HepG2 (cell line): Measurements from ENCODE around the gene MYORG. TPM values are rescaled to one million over a fixed set of nuclear protein-coding genes. Genes with fewer than 3 reads are reported as not detected.
A peak's percentile ranks its signal among the peaks of the same experiment; 100 is the strongest.

Experiments
- ARID4A ChIP-seq: sonication (generic); formaldehyde crosslinking; IDR thresholded peaks from 2 replicates; pipeline ENCODE4 v1.5.0; 2020; ENCODE audit warnings: mild to moderate bottlenecking, missing genetic modification reagents, borderline replicate concordance
- CEBPZ ChIP-seq: IDR thresholded peaks from 2 replicates; pipeline ENCODE4 v1.6.1; 2012; ENCODE audit warnings: low read length, improper control_type of control experiment
- FIP1L1 ChIP-seq: fragments of 200-400 bp; formaldehyde crosslinking; IDR thresholded peaks from 2 replicates; pipeline ENCODE4 v1.6.1; 2018; ENCODE audit warnings: low read depth, mild to moderate bottlenecking, low read length, moderate library complexity, borderline replicate concordance; ENCODE audit not compliant: insufficient read depth
- HDAC2 ChIP-seq: sonication (generic); formaldehyde crosslinking; IDR thresholded peaks from 2 replicates; pipeline ENCODE4 v1.4.0; 2020; ENCODE audit warnings: missing genetic modification reagents
- HOXA7 ChIP-seq: sonication (generic); formaldehyde crosslinking; IDR thresholded peaks from 2 replicates; pipeline ENCODE4 v1.8.1; 2022; ENCODE audit warnings: mild to moderate bottlenecking, missing genetic modification reagents, moderate library complexity
- ISX ChIP-seq: sonication (generic); formaldehyde crosslinking; conservative IDR thresholded peaks from 2 replicates; pipeline ENCODE4 v1.5.0; 2020; ENCODE audit warnings: missing genetic modification reagents
- ZNF333 ChIP-seq: sonication (generic); formaldehyde crosslinking; IDR thresholded peaks from 2 replicates; pipeline ENCODE4 v1.4.0; 2020; ENCODE audit warnings: mild to moderate bottlenecking, missing genetic modification reagents, borderline replicate concordance
- ZNF382 ChIP-seq: sonication (generic); formaldehyde crosslinking; IDR thresholded peaks from 2 replicates; pipeline ENCODE4 v1.5.0; 2020; ENCODE audit warnings: missing genetic modification reagents, mild to moderate bottlenecking, borderline replicate concordance
- polyA plus RNA-seq, 8 experiments: library from polyadenylated mRNA; depleted of rRNA in 3 of 8; stranded (reverse) in 7 of 8; unstranded in 1 of 8; fragments of >200 nt; fragmentation: Illumina TruSeq in 4 of 8; extraction: Trizol in 4 of 8; gene quantifications; 2 replicates each; pipeline versions ENCODE4 v1.2.1 to v1.2.3, GENCODE V29; 2011 to 2016; ENCODE audit warnings: low read depth in 4 of 8, missing spikeins in 1 of 8, mixed read lengths in 1 of 8; ENCODE audit not compliant: insufficient read depth in 1 of 8
- total RNA-seq, 5 experiments: library from RNA; depleted of rRNA; stranded (reverse); fragments of >200 nt; fragmentation: Illumina TruSeq; extraction: Trizol; gene quantifications; 2 replicates each; pipeline ENCODE4 v1.2.3, GENCODE V29; 2016; ENCODE audit warnings: low read depth in 1 of 5
- TF ChIP-seq, protein P1 (sequence below): sonication (generic); formaldehyde crosslinking; IDR thresholded peaks from 2 replicates; pipeline ENCODE4 v1.5.1; 2020; ENCODE audit warnings: mild to moderate bottlenecking, missing genetic modification reagents, borderline replicate concordance
- TF ChIP-seq, protein P2 (sequence below): sonication (generic); formaldehyde crosslinking; IDR thresholded peaks from 2 replicates; pipeline ENCODE4 v1.8.0; 2022; ENCODE audit warnings: mild to moderate bottlenecking, missing genetic modification reagents, moderate library complexity

MYORG gene
- total and polyA plus RNA-seq, 2 of the 13 experiments (the other 11 are each of a cell fraction or from before 2014, with no cell fraction given): 11.1 to 22.4 TPM

- TF ChIP-seq, protein P1, sequence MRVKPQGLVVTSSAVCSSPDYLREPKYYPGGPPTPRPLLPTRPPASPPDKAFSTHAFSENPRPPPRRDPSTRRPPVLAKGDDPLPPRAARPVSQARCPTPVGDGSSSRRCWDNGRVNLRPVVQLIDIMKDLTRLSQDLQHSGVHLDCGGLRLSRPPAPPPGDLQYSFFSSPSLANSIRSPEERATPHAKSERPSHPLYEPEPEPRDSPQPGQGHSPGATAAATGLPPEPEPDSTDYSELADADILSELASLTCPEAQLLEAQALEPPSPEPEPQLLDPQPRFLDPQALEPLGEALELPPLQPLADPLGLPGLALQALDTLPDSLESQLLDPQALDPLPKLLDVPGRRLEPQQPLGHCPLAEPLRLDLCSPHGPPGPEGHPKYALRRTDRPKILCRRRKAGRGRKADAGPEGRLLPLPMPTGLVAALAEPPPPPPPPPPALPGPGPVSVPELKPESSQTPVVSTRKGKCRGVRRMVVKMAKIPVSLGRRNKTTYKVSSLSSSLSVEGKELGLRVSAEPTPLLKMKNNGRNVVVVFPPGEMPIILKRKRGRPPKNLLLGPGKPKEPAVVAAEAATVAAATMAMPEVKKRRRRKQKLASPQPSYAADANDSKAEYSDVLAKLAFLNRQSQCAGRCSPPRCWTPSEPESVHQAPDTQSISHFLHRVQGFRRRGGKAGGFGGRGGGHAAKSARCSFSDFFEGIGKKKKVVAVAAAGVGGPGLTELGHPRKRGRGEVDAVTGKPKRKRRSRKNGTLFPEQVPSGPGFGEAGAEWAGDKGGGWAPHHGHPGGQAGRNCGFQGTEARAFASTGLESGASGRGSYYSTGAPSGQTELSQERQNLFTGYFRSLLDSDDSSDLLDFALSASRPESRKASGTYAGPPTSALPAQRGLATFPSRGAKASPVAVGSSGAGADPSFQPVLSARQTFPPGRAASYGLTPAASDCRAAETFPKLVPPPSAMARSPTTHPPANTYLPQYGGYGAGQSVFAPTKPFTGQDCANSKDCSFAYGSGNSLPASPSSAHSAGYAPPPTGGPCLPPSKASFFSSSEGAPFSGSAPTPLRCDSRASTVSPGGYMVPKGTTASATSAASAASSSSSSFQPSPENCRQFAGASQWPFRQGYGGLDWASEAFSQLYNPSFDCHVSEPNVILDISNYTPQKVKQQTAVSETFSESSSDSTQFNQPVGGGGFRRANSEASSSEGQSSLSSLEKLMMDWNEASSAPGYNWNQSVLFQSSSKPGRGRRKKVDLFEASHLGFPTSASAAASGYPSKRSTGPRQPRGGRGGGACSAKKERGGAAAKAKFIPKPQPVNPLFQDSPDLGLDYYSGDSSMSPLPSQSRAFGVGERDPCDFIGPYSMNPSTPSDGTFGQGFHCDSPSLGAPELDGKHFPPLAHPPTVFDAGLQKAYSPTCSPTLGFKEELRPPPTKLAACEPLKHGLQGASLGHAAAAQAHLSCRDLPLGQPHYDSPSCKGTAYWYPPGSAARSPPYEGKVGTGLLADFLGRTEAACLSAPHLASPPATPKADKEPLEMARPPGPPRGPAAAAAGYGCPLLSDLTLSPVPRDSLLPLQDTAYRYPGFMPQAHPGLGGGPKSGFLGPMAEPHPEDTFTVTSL (CRISPR knock-in tag): peak; percentile 75
- TF ChIP-seq ZNF382 (CRISPR knock-in tag): no peak
- TF ChIP-seq HDAC2 (CRISPR knock-in tag): peak; percentile 74
- no peak for TF ChIP-seq FIP1L1
- no peak for TF ChIP-seq CEBPZ
- TF ChIP-seq ISX: no peak
- TF ChIP-seq ZNF333 (CRISPR knock-in tag): no peak
- TF ChIP-seq HOXA7 (CRISPR knock-in tag): no peak
- TF ChIP-seq, protein P2, sequence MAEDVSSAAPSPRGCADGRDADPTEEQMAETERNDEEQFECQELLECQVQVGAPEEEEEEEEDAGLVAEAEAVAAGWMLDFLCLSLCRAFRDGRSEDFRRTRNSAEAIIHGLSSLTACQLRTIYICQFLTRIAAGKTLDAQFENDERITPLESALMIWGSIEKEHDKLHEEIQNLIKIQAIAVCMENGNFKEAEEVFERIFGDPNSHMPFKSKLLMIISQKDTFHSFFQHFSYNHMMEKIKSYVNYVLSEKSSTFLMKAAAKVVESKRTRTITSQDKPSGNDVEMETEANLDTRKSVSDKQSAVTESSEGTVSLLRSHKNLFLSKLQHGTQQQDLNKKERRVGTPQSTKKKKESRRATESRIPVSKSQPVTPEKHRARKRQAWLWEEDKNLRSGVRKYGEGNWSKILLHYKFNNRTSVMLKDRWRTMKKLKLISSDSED (CRISPR knock-in tag): no peak
- TF ChIP-seq ARID4A (CRISPR knock-in tag): peak; percentile 76
These were observed 1.7 kb downstream of the MYORG start (continued) for GRCh38 chr9:34374905-34375552.
